ENCODE measurements around the gene NPFFR1.

DNA sequence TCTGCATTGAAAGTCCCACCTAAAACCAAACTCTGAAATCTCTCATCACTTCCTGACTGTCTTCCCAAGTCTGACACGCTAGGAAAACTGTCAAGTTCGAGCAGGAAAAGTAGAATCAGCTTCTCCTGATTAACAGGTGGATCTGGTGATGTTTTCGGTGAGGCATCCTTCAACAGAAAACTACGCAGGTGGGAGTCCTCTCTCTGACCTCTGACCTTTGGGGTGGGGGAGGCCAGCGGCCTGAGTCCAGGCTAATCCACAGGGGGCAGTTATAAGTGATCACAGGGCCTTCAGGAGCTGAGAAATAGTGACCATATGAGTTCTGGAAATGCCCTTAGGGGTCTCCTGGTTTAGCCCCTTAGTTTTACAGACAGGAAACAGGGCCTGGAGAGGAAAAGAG is 13.4 kb upstream of the NPFFR1 start:
- TF ChIP-seq, protein P1, sequence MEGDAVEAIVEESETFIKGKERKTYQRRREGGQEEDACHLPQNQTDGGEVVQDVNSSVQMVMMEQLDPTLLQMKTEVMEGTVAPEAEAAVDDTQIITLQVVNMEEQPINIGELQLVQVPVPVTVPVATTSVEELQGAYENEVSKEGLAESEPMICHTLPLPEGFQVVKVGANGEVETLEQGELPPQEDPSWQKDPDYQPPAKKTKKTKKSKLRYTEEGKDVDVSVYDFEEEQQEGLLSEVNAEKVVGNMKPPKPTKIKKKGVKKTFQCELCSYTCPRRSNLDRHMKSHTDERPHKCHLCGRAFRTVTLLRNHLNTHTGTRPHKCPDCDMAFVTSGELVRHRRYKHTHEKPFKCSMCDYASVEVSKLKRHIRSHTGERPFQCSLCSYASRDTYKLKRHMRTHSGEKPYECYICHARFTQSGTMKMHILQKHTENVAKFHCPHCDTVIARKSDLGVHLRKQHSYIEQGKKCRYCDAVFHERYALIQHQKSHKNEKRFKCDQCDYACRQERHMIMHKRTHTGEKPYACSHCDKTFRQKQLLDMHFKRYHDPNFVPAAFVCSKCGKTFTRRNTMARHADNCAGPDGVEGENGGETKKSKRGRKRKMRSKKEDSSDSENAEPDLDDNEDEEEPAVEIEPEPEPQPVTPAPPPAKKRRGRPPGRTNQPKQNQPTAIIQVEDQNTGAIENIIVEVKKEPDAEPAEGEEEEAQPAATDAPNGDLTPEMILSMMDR (IDR thresholded peaks at IDR 0.05 in 4 of 5, conservative IDR thresholded peaks at IDR 0.05 in 1 of 5) = no peak
- no peak for TF ChIP-seq POLR2A (IDR thresholded peaks at IDR 0.05)
